A673 (cell line): ENCODE data around the gene CDKAL1.

ENCODE experiments used
- CTCF ChIP-seq: fragments of 300-800, 200-600 bp; sonication (generic); conservative IDR thresholded peaks from 2 replicates; pipeline ENCODE4 v1.5.1; 2017; ENCODE audit warnings: low read depth, mild to moderate bottlenecking, antibody characterized with exemption, low read length, moderate library complexity, mixed read lengths
- EZH2 ChIP-seq: fragments of 200-600 bp; sonication (generic); IDR thresholded peaks from 2 replicates; pipeline ENCODE4 v1.6.1; 2017; ENCODE audit warnings: borderline replicate concordance, low read depth, mild to moderate bottlenecking, mixed read lengths, antibody characterized with exemption, low read length; ENCODE audit not compliant: poor library complexity, severe bottlenecking

- TF ChIP-seq CTCF (no peak), EZH2 (no peak)
Measured at GRCh38 chr6:21219241-21219640, 685.0 kb downstream of the CDKAL1 start.
